HG03060 (cell line): ENCODE measurements around the gene TGM1.
"Not testable (repeated sequence)": the region's sequence is repeated elsewhere in the genome, so short reads cannot be mapped to it uniquely, and the experiment has no call there.

ENCODE experiments used
- ATAC-seq: cut with Tn5 transposase; IDR thresholded peaks from one replicate; pipeline ENCODE4 v1.9.1; 2021; ENCODE audit warnings: low read depth, moderate number of reproducible peaks; ENCODE audit not compliant: unreplicated experiment

TGM1 gene

DNA sequence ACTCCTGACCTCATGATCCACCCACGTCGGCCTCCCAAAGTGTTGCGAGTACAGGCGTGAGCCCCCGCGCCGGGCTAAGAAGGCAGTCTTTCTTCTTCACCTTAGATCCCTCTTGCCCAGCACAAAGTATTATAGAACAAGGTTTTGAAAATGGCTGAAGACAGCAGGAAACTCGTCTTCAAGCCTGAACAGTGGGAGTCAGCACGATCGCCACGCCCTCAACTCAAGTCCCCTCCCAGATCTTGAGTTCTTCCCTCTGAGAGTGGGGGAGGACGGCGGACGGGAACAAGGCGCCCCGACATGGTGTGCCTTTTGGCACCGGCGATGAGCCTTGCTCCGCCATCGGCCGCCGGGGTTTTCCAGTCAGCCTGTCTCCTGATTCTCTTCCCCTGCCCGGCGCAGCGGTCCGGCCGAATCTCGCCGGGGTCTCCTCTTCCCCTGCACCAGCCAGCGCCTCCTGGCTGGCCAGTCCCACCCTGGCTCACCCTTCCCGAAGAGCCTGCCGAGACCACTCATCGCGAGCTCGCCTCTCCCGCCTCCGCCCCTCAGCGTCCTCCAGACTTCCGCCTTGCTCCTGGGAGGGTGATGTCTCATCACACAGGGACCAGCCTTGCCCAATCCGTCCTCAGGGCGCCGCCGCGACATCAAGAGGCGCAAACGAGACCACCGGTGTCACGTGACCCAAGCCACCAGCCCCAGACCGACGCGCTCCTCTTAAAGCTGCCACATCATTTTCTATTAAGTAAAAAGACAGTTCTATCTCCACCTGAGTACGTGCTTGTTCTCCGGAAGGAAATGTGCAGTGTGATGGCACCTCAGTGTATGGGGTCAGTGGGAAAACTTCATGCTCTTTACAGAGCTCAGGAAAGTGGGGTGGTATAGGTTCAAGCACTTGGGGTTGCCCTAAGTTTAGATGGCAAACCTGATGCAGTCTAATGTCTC, 49.8 kb downstream of the TGM1 start, which contains the start of gene CHMP4A:
Gene CHMP4A (minus strand): TSS at position 565 of the 942 bp plus-strand sequence. CDS start 49 bp downstream, at position 516.
- peak; percentile 62 for ATAC-seq

DNA sequence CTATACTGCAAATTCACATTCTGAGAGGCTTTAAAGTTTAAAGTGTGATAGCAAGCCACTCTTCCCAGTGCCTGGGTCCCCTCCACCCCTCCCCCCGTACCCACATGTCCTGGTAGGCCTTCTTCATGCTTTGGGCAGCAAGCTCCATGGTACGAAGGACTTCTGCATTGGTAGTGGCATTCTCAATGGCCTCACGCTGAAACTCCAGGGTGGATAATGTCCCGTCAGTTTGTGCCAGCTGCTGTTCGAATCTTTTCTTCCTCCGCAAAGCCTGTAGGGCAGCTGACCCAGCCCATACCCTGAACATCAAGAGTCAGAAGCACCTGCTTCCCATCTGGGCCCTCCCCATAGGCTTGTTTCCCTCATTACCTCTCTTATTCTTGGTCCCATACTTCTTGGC, 51.7 kb downstream of the TGM1 start:
- ATAC-seq: no peak

DNA sequence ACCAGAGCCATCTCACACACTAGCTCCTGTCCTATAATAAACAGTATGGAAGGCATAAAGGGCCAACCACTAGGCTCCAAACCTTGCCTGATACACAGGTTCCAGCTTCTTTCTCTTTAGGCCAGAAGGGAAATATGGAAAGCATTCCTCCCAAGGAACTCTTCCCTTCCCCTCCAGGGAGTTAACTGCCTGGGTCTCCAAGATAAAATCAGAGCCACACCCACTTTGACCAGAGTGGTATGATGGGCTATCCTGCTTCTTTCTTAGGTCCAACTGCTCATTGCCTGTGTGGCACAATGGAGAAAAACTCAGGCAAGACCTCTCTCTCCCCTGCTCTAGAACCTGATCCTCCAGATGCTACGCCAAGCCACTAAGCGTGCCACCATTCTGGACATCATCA, 55.4 kb downstream of the TGM1 start:
- ATAC-seq: no peak

DNA sequence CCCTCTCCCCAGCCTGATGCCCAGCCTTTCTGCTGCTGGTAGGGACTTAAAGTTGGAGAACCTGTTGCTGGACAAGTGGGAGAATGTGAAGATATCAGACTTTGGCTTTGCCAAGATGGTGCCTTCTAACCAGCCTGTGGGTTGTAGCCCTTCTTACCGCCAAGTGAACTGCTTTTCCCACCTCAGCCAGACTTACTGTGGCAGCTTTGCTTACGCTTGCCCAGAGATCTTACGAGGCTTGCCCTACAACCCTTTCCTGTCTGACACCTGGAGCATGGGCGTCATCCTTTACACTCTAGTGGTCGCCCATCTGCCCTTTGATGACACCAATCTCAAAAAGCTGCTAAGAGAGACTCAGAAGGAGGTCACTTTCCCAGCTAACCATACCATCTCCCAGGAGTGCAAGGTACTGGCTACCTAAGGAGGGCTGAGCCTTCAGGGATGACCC, 55.8 kb downstream of the TGM1 start:
- ATAC-seq: no peak

DNA sequence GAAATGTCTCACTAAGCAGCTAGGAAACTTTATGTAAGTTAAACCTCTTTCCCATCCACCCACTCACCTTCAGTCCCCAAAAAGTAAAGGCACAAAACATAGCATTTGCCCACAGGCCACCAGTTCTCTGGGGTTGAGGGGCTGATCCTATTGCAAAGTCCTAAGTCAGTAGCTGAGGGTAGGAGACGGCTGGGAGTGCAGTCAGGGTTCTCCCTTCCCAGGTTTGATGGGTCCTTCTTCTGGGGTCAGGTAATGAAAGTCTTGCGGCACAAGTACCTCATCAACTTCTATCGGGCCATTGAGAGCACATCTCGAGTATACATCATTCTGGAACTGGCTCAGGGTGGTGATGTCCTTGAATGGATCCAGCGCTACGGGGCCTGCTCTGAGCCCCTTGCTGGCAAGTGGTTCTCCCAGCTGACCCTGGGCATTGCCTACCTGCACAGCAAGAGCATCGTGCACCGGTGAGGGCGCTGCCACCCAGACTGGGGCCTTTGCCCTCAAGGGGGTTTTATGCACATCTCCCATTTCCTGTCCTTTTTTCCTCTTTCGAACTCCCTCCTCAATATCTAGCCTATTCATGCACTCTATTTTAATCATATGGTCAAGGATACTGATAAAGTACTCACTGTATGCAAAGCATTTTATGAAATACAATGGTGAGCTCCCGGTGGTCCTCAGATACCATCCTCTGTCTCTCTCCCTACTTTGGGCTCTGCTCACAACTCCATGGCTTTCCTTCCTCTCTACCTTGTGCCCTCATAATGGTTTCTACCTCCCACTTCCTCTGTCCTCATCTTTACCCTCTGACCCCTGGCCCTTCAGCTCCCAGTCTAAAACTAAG, 56.5 kb downstream of the TGM1 start:
- ATAC-seq: no peak

DNA sequence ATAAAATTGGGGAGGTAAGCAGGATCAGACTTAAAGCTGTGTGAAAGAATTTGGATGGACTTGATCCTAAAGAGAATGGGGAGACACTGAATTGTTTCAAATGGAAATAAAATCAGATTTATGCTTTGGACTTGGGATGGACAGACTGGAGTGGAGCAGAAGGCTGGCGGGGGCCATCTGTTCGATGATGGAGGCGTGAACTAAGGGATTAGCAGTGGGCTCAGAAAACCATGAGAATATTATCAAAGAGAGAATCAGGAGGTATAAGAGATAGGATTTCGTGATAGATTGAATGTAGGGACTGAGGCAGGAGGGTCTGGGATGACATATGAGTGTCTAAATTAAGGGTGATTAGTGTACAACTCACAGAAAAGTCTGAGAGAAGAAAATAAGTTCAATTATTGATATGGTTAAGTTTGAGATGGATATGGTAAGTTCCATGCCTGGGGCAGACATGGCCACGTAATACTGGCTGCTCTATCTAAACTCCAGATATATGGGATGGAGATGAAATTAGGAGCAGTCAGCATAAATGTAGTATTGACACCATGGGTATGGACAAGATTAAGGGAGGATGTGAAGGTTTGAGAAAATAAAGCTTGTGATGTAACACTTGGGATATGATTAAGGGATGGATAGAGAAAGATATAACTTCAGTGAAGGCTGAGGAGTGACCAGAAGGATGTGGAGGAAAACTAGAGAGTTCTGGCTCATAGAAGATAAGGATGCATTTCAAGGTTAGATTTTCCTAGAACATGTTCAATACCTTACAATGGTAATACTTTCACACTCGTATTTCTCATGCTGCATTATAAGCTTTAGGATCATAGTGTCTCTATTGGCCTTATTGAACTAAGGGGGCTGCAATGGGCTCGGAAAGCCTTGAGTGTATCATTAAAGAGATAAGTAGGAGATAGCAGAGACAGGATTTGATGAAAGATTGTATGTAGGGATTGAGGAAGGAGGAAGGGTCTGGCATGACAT, 58.5 kb downstream of the TGM1 start:
- no peak for ATAC-seq

DNA sequence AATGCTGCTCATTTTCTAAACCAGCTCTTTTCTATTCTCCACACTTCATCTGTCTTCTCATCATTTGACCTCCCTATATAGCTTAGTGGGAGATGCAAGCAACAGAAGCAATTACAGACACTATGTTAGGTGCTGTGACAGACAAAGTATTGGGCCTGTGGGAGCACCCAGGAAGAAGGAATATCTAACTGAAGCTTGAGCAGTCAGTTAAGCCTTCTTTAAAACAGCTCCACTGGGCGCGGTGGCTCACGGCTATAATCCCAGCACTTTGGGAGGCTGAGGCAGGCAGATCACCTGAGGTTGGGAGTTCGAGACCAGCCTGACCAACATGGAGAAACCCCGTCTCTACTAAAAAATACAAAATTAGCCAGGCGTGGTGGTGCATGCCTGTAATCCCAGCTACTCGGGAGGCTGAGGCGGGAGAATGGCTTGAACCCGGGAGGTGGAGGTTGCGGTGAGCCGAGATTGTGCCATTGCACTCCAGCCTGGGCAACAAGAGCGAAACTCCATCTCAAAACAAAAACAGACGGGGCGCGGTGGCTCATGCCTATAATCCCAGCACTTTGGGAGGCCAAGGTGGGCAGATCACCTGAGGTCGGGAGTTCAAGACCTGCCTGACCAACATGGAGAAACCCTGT, 59.6 kb downstream of the TGM1 start:
- not testable (repeated sequence) for ATAC-seq

DNA sequence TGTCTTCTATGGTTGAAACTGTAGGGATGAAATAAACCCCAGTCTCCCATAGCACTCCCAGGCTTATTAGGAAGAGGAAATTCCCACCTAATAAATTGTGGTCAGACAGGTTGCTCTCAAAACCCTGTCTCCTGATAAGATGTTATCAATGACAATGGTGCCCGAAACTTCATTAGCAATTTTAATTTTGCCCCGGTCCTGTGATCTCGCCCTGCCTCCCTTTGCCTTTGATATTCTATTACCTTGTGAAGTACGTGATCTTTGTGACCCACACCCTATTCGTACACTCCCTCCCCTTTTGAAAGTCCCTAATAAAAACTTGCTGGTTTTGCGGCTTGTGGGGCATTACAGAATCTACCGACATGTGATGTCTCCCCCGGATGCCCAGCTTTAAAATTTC, 60.4 kb downstream of the TGM1 start:
- not testable (repeated sequence) for ATAC-seq
